H9 (cell line): Measurements from ENCODE around the gene TSPAN17. TPM values are rescaled to one million over a fixed set of nuclear protein-coding genes. Genes with fewer than 3 reads are reported as not detected.

Source experiments
- DNase-seq: peaks from one replicate; pipeline ENCODE4 v3.0.0-alpha.2; 2017
- H2AFZ ChIP-seq: one replicate; pipeline ENCODE4 v1.6.1; 2013; ENCODE audit warnings: mild to moderate bottlenecking, low read length, control low read depth, moderate library complexity
- H2AK5ac ChIP-seq: 2 replicates; pipeline ENCODE4 v1.6.1; 2013; ENCODE audit warnings: low read length, control low read depth, mixed read lengths; ENCODE audit not compliant: insufficient read length
- H2BK120ac ChIP-seq: one replicate; pipeline ENCODE4 v1.6.1; 2013; ENCODE audit warnings: low read depth, mild to moderate bottlenecking, low read length, control low read depth, inconsistent platforms; ENCODE audit not compliant: poor library complexity, severe bottlenecking
- H2BK12ac ChIP-seq: 2 replicates; pipeline ENCODE4 v1.6.1; 2013; ENCODE audit warnings: low read length, control low read depth, mixed read lengths, low read depth; ENCODE audit not compliant: insufficient read length
- H2BK15ac ChIP-seq: 2 replicates; pipeline ENCODE4 v1.6.1; 2013; ENCODE audit warnings: low read depth, low read length, control low read depth
- H2BK20ac ChIP-seq: one replicate; pipeline ENCODE4 v1.6.1; 2013; ENCODE audit warnings: low read depth, mild to moderate bottlenecking, low read length, control low read depth, inconsistent platforms; ENCODE audit not compliant: poor library complexity, severe bottlenecking
- H2BK5ac ChIP-seq: 2 replicates; pipeline ENCODE4 v1.6.1; 2013; ENCODE audit warnings: low read length, control low read depth, mixed read lengths; ENCODE audit not compliant: insufficient read length
- H3K14ac ChIP-seq: 2 replicates; pipeline ENCODE4 v1.6.1; 2013; ENCODE audit warnings: low read length, control low read depth; ENCODE audit not compliant: insufficient read depth
- H3K18ac ChIP-seq: 2 replicates; pipeline ENCODE4 v1.6.1; 2013; ENCODE audit warnings: low read depth, mild to moderate bottlenecking, mixed read lengths, low read length, control low read depth; ENCODE audit not compliant: insufficient read length
- H3K23ac ChIP-seq: 2 replicates; pipeline ENCODE4 v1.6.1; 2013; ENCODE audit warnings: low read length, control low read depth, mixed read lengths, low read depth; ENCODE audit not compliant: insufficient read length
- H3K23me2 ChIP-seq: 2 replicates; pipeline ENCODE4 v1.6.1; 2013; ENCODE audit warnings: low read depth, mild to moderate bottlenecking, mixed read lengths, low read length, control low read depth; ENCODE audit not compliant: insufficient read length, poor library complexity, severe bottlenecking
- H3K27ac ChIP-seq: 2 replicates; pipeline ENCODE4 v1.5.1; 2013; ENCODE audit warnings: low read length, control low read depth, mixed read lengths, low read depth; ENCODE audit not compliant: insufficient read length
- H3K27me3 ChIP-seq: 2 replicates; pipeline ENCODE4 v1.6.1; 2013; ENCODE audit warnings: low read length, control low read depth, inconsistent platforms; ENCODE audit not compliant: insufficient read depth
- H3K4ac ChIP-seq: 2 replicates; pipeline ENCODE4 v1.6.1; 2013; ENCODE audit warnings: low read depth, mild to moderate bottlenecking, control low read depth, inconsistent platforms, low read length, moderate library complexity
- H3K4me1 ChIP-seq: 2 replicates; pipeline ENCODE4 v1.6.1; 2013; ENCODE audit warnings: low read length, control low read depth, inconsistent platforms; ENCODE audit not compliant: insufficient read depth
- H3K4me2 ChIP-seq: 2 replicates; pipeline ENCODE4 v1.6.1; 2013; ENCODE audit warnings: low read length, control low read depth, mixed read lengths; ENCODE audit not compliant: insufficient read length, insufficient read depth
- H3K56ac ChIP-seq: 2 replicates; pipeline ENCODE4 v1.6.1; 2013; ENCODE audit warnings: low read depth, mild to moderate bottlenecking, mixed read lengths, low read length, control low read depth; ENCODE audit not compliant: insufficient read length
- H3K79me1 ChIP-seq: 2 replicates; pipeline ENCODE4 v1.6.1; 2013; ENCODE audit warnings: low read depth, mild to moderate bottlenecking, moderate library complexity, low read length, control low read depth, inconsistent platforms; ENCODE audit not compliant: insufficient read depth, poor library complexity, severe bottlenecking
- H3K79me2 ChIP-seq: 2 replicates; pipeline ENCODE4 v1.6.1; 2013; ENCODE audit warnings: low read length, control low read depth, inconsistent platforms; ENCODE audit not compliant: insufficient read depth
- H3K9ac ChIP-seq: 2 replicates; pipeline ENCODE4 v1.6.1; 2013; ENCODE audit warnings: low read length, control low read depth, mixed read lengths; ENCODE audit not compliant: insufficient read length; ENCODE audit errors: extremely low read depth
- H3K9me3 ChIP-seq: one replicate; pipeline ENCODE4 v1.6.1; 2013; ENCODE audit warnings: low read depth, low read length, inconsistent platforms; ENCODE audit not compliant: control insufficient read depth
- H3T11ph ChIP-seq: one replicate; pipeline ENCODE4 v1.6.1; 2013; ENCODE audit warnings: mild to moderate bottlenecking, low read length, control low read depth, inconsistent platforms
- H4K20me1 ChIP-seq: one replicate; pipeline ENCODE4 v1.6.1; 2013; ENCODE audit not compliant: control insufficient read depth, insufficient read length, insufficient read depth
- H4K5ac ChIP-seq: 2 replicates; pipeline ENCODE4 v1.6.1; 2013; ENCODE audit warnings: low read depth, mild to moderate bottlenecking, mixed read lengths, low read length, control low read depth; ENCODE audit not compliant: insufficient read length
- H4K8ac ChIP-seq: replicated peaks from 2 replicates; pipeline ENCODE4 v1.6.1; 2013; ENCODE audit warnings: low read length, control low read depth, mixed read lengths, low read depth; ENCODE audit not compliant: insufficient read length
- H4K91ac ChIP-seq: 2 replicates; pipeline ENCODE4 v1.6.1; 2013; ENCODE audit warnings: low read depth, mild to moderate bottlenecking, moderate library complexity, mixed read lengths, low read length, control low read depth; ENCODE audit not compliant: insufficient read length
- H3K27ac Mint-ChIP-seq, 3 experiments: 2 replicates in 2 of 3; 3 replicates in 1 of 3; pipeline ENCODE4 v1.8.0; 2020 to 2021; ENCODE audit warnings: mixed read lengths in 3 of 3, mild to moderate bottlenecking in 1 of 3, moderate library complexity in 1 of 3
- H3K27me3 Mint-ChIP-seq: 2 replicates; pipeline ENCODE4 v1.8.0; 2021; ENCODE audit warnings: low read depth, mild to moderate bottlenecking, moderate library complexity, mixed read lengths
- H3K36me3 Mint-ChIP-seq, 3 experiments: 2 replicates in 2 of 3; 3 replicates in 1 of 3; pipeline ENCODE4 v1.8.0; 2020 to 2021; ENCODE audit warnings: low read depth in 3 of 3, mixed read lengths in 3 of 3; ENCODE audit not compliant: insufficient read depth in 1 of 3
- H3K4me1 Mint-ChIP-seq, 2 experiments: 2 replicates each; pipeline ENCODE4 v1.8.0; 2020; ENCODE audit warnings: mixed read lengths in 2 of 2
- H3K4me3 Mint-ChIP-seq, 2 experiments: 2 replicates in 1 of 2; 3 replicates in 1 of 2; pipeline ENCODE4 v1.8.0; 2020 to 2021; ENCODE audit warnings: mild to moderate bottlenecking in 2 of 2, mixed read lengths in 2 of 2, moderate library complexity in 1 of 2
- H3K9me3 Mint-ChIP-seq, 2 experiments: 2 replicates in 1 of 2; 3 replicates in 1 of 2; pipeline ENCODE4 v1.8.0; 2020; ENCODE audit warnings: mild to moderate bottlenecking in 2 of 2, mixed read lengths in 2 of 2, moderate library complexity in 1 of 2
- WGBS: extraction: QIAGEN DNeasy Blood & Tissue Kit; methylation state at CpG from one replicate; pipeline ENCODE4 v1.1.7; 2013; ENCODE audit warnings: missing lambda C conversion rate, low lambda C conversion rate, mixed read lengths; ENCODE audit not compliant: insufficient read length; ENCODE audit errors: extremely low coverage; 5-methylcytosine and 5-hydroxymethylcytosine counted together
- total RNA-seq: library from RNA; stranded (reverse); gene quantifications from 2 replicates; pipeline ENCODE4 v1.2.1, GENCODE V29; 2021
- TF ChIP-seq, protein P1 (sequence below): fragments of 200-600 bp; sonication (generic); conservative IDR thresholded peaks from 3 replicates; pipeline ENCODE4 v1.8.0; 2021; ENCODE audit warnings: antibody characterized with exemption, mild to moderate bottlenecking

The TSPAN17 gene
- total RNA-seq, 1 experiment from 2014 or later, result 46.8 TPM

DNA sequence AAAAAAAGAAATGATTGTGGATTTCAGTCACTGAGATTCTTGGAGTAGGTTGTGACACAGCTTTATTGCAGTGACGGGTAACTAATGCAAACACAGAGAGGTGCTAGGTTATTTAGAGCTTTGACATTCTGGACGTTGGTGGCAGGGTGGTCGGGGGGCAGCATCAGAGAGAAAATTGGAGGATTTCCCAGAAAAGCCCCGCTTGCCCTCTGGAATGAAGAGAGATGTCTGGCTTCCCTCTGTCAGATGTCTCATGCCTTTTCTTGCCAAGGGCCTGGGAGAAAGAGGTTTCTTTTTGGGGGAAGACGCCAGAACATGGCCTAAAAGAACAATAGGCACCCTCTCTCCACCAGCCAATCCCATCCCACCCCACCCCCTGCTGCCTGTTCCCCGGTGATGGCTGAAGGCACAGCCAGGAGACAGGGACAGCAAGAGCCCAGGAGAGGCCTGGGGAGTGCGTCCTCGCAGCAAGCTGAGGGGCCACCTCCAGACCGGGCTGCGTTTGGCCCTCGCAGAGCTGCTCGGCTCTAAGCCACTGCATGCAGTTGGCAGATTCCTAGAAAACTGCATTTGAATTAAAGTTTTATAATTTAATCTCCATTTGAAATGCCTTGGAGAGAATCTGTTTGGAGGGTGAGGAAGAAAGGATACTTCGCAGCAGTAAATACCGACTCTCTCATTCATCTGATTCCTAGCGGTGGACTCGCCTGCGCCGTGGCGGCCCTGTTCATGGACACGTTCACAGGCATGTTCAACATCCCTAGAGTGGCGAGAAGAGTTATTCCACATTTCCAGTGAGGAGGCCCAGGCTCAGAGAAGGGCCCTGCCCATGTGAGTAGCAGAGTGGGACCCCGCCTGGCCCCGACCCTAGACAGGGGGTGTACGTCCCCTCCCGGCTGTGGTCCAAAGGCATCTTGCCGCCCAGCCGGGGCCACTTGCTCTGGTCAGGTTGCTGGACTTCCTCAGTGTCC lies 55.7 kb downstream of the TSPAN17 start:
- H3K27me3 Mint-ChIP-seq, result peaks cover 6% of the 10 kb centered on the region
- H3K79me1 ChIP-seq, result no peaks in the 10 kb centered on the region
- no peak overlapping the region for H3K23ac ChIP-seq

More for the DNA sequence above, 55.7 kb downstream of the TSPAN17 start:
- H4K91ac ChIP-seq, result no peak overlapping the region
- H3K27me3 ChIP-seq, result no peaks in the 10 kb centered on the region
- no peaks in the 10 kb centered on the region for H4K20me1 ChIP-seq
- no peak overlapping the region for H3K9ac ChIP-seq
- H2AFZ ChIP-seq, result no peak overlapping the region
- H2AK5ac ChIP-seq, result no peak overlapping the region
- H2BK20ac ChIP-seq, result no peak overlapping the region
- Mint-ChIP-seq H3K36me3 (no peaks in the 10 kb centered on the region), H3K4me1 (peaks cover 32 to 40% of the 10 kb centered on the region in 2 experiments), H3K27ac (no peak overlapping the region; a peak in 1 of 7 replicates), H3K9me3 (no peaks in the 10 kb centered on the region), H3K4me3 (no peak overlapping the region)
- 0 out of 2 replicates have a peak, but pooled peaks cover 3% of the 10 kb centered on the region for H3K4me1 ChIP-seq
- H3K4ac ChIP-seq, result no peak overlapping the region
- H3K4me2 ChIP-seq, result no peak overlapping the region
- WGBS, result no CpG with 5 or more reads among the region's 27 CpGs
- H2BK120ac ChIP-seq, result no peak overlapping the region
- H4K8ac ChIP-seq, result no peak overlapping the region
- no peak overlapping the region for H2BK5ac ChIP-seq
- H2BK15ac ChIP-seq, result no peak overlapping the region
- no peak overlapping the region for H3K14ac ChIP-seq
- H4K5ac ChIP-seq, result no peak overlapping the region
- no peak overlapping the region for H3K27ac ChIP-seq
- no peaks in the 10 kb centered on the region for H3K23me2 ChIP-seq
- H3K18ac ChIP-seq, result no peak overlapping the region
- no peak overlapping the region for H2BK12ac ChIP-seq
- no peak overlapping the region for H3K56ac ChIP-seq
- TF ChIP-seq, protein P1, sequence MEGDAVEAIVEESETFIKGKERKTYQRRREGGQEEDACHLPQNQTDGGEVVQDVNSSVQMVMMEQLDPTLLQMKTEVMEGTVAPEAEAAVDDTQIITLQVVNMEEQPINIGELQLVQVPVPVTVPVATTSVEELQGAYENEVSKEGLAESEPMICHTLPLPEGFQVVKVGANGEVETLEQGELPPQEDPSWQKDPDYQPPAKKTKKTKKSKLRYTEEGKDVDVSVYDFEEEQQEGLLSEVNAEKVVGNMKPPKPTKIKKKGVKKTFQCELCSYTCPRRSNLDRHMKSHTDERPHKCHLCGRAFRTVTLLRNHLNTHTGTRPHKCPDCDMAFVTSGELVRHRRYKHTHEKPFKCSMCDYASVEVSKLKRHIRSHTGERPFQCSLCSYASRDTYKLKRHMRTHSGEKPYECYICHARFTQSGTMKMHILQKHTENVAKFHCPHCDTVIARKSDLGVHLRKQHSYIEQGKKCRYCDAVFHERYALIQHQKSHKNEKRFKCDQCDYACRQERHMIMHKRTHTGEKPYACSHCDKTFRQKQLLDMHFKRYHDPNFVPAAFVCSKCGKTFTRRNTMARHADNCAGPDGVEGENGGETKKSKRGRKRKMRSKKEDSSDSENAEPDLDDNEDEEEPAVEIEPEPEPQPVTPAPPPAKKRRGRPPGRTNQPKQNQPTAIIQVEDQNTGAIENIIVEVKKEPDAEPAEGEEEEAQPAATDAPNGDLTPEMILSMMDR, result no peak
- H3T11ph ChIP-seq, result no peak overlapping the region
- no peaks in the 10 kb centered on the region for H3K9me3 ChIP-seq
- H3K79me2 ChIP-seq, result no peaks in the 10 kb centered on the region
- DNase-seq, result no peak
